Neural cell (in vitro differentiated cells): ENCODE data around the gene DHX40. TPM values are rescaled to one million over a fixed set of nuclear protein-coding genes. Genes with fewer than 3 reads are reported as not detected.

Experiments
- H2AFZ ChIP-seq: fragments of 200-600, 300-800 bp; sonication (generic), shearing (Covaris generic); 2 replicates; pipeline ENCODE4 v1.6.0; 2014; ENCODE audit warnings: low read depth, mild to moderate bottlenecking, antibody characterized with exemption, low read length, moderate library complexity
- H3F3A ChIP-seq: fragments of 200-600 bp; shearing (Covaris generic); 2 replicates; pipeline ENCODE4 v1.6.1; 2016; ENCODE audit warnings: mild to moderate bottlenecking, moderate library complexity, mixed read lengths, antibody characterized with exemption, low read length; ENCODE audit not compliant: insufficient read depth, poor library complexity, severe bottlenecking
- H3K27ac ChIP-seq: fragments of 200-600, 300-800 bp; sonication (generic), shearing (Covaris generic); 2 replicates; pipeline ENCODE4 v1.5.1; 2014; ENCODE audit warnings: mild to moderate bottlenecking, low read length, moderate library complexity
- H3K27me3 ChIP-seq: fragments of 300-800, 200-600 bp; sonication (generic), shearing (Covaris generic); 2 replicates; pipeline ENCODE4 v1.6.0; 2014; ENCODE audit warnings: mild to moderate bottlenecking, low read depth, low read length, moderate library complexity; ENCODE audit not compliant: insufficient read depth
- H3K36me3 ChIP-seq: fragments of 300-800, 200-600 bp; sonication (generic), shearing (Covaris generic); 2 replicates; pipeline ENCODE4 v1.5.1; 2014; ENCODE audit warnings: mild to moderate bottlenecking, antibody characterized with exemption, low read length, moderate library complexity; ENCODE audit not compliant: insufficient read depth
- H3K4me2 ChIP-seq: fragments of 300-800, 200-600 bp; sonication (generic), shearing (Covaris generic); 2 replicates; pipeline ENCODE4 v1.6.0; 2014; ENCODE audit warnings: mild to moderate bottlenecking, low read length
- H3K4me3 ChIP-seq: fragments of 300-800, 200-600 bp; sonication (generic), shearing (Covaris generic); 2 replicates; pipeline ENCODE4 v1.5.1; 2014; ENCODE audit warnings: mild to moderate bottlenecking, low read length, moderate library complexity
- H3K79me2 ChIP-seq: fragments of 200-600 bp; shearing (Covaris generic); replicated peaks from 2 replicates; pipeline ENCODE4 v1.6.0; 2014; ENCODE audit warnings: mild to moderate bottlenecking, low read length, moderate library complexity; ENCODE audit not compliant: insufficient read depth
- H3K9ac ChIP-seq: fragments of 300-800, 200-600 bp; sonication (generic), shearing (Covaris generic); 2 replicates; pipeline ENCODE4 v1.6.1; 2016; ENCODE audit warnings: mild to moderate bottlenecking, low read length, mixed read lengths
- H3K9me2 ChIP-seq: fragments of 200-600 bp; shearing (Covaris generic); 2 replicates; pipeline ENCODE4 v1.6.1; 2016; ENCODE audit warnings: mild to moderate bottlenecking, low read length, mixed read lengths; ENCODE audit not compliant: insufficient read depth
- H3K9me3 ChIP-seq: fragments of 200-600, 300-800 bp; sonication (generic), shearing (Covaris generic); 2 replicates; pipeline ENCODE4 v1.6.1; 2016; ENCODE audit warnings: mild to moderate bottlenecking, mixed run types, low read length, moderate library complexity, mixed read lengths
- H4K20me1 ChIP-seq: fragments of 200-600 bp; shearing (Covaris generic); 2 replicates; pipeline ENCODE4 v1.6.1; 2016; ENCODE audit warnings: mild to moderate bottlenecking, mixed run types; ENCODE audit not compliant: insufficient read depth
- EP300 ChIP-seq: fragments of 450-650 bp; conservative IDR thresholded peaks from 2 replicates; pipeline ENCODE4 v1.6.1; 2014; ENCODE audit warnings: antibody characterized with exemption, mild to moderate bottlenecking, moderate library complexity; ENCODE audit not compliant: poor library complexity, severe bottlenecking
- EZH2 ChIP-seq: fragments of 200-600, 300-800 bp; shearing (Covaris generic), sonication (generic); IDR thresholded peaks from 2 replicates; pipeline ENCODE4 v1.6.1; 2014; ENCODE audit warnings: antibody characterized with exemption, low read length, borderline replicate concordance, mild to moderate bottlenecking; ENCODE audit not compliant: insufficient read depth, poor library complexity, severe bottlenecking
- MXI1 ChIP-seq: fragments of 450-650 bp; conservative IDR thresholded peaks from 2 replicates; pipeline ENCODE4 v1.6.1; 2014; ENCODE audit warnings: antibody characterized with exemption, mild to moderate bottlenecking; ENCODE audit not compliant: poor library complexity, severe bottlenecking
- POLR2AphosphoS5 ChIP-seq: IDR thresholded peaks from 2 replicates; pipeline ENCODE4 v1.6.1; 2012
- RAD21 ChIP-seq: fragments of 450-650 bp; conservative IDR thresholded peaks from 2 replicates; pipeline ENCODE4 v1.6.1; 2014; ENCODE audit warnings: antibody characterized with exemption, mild to moderate bottlenecking, moderate library complexity
- SMC3 ChIP-seq: fragments of 450-650 bp; conservative IDR thresholded peaks from 2 replicates; pipeline ENCODE4 v1.6.1; 2014; ENCODE audit warnings: antibody characterized with exemption, mild to moderate bottlenecking, moderate library complexity; ENCODE audit not compliant: poor library complexity
- TAF1 ChIP-seq: IDR thresholded peaks from 2 replicates; pipeline ENCODE4 v1.6.1; 2012; ENCODE audit warnings: low read depth
- polyA plus RNA-seq: library from polyadenylated mRNA; depleted of rRNA; stranded (reverse); fragments of >200 nt; gene quantifications from 2 replicates; pipeline ENCODE4 v1.2.3, GENCODE V29; 2014
- TF ChIP-seq, protein P1 (sequence below): IDR thresholded peaks from 2 replicates; pipeline ENCODE4 v1.6.1; 2012; ENCODE audit warnings: borderline replicate concordance
- TF ChIP-seq, protein P2 (sequence below): fragments of 450-650 bp; IDR thresholded peaks from 2 replicates; pipeline ENCODE4 v1.5.1; 2014; ENCODE audit warnings: antibody characterized with exemption, mild to moderate bottlenecking, moderate library complexity; ENCODE audit not compliant: poor library complexity, severe bottlenecking

Gene DHX40
- polyA plus RNA-seq, 1 donor from 2014 or later: 130 TPM

GRCh38 chr17:59617156-59617732, 51.8 kb downstream of the DHX40 start:
- no peak for TF ChIP-seq RAD21
- no peak for TF ChIP-seq TAF1
- no peak for TF ChIP-seq SMC3

DNA sequence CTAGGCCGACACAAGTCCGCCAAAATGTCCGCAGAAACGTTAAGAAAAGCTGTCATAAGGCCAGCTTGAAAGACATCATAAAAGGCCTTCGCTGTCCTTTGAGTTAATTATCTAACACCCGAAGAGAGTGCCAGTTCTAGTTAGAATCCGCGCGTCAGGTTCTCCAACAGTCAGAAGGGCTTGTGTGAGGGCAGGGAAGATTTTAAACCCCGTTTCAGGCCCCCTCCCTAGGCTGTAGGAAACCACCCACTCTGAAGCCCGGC, 53.6 kb downstream of the DHX40 start:
- peaks cover 3% of the 10 kb centered on the region for H4K20me1 ChIP-seq
- no peaks in the 10 kb centered on the region for H3K36me3 ChIP-seq
- peaks cover 49% of the 10 kb centered on the region for H3K79me2 ChIP-seq
- H3K9me3 ChIP-seq: no peaks in the 10 kb centered on the region
- peaks cover 13% of the 10 kb centered on the region for H3F3A ChIP-seq
- peak overlapping the region; percentile 92 for H3K4me2 ChIP-seq
- H2AFZ ChIP-seq: peak overlapping the region; percentile 90
- H3K4me3 ChIP-seq: peak overlapping the region; percentile 90
- H3K9ac ChIP-seq: peak overlapping the region; percentile 100
- peak overlapping the region; percentile 99 for H3K27ac ChIP-seq
- TF ChIP-seq, protein P1, sequence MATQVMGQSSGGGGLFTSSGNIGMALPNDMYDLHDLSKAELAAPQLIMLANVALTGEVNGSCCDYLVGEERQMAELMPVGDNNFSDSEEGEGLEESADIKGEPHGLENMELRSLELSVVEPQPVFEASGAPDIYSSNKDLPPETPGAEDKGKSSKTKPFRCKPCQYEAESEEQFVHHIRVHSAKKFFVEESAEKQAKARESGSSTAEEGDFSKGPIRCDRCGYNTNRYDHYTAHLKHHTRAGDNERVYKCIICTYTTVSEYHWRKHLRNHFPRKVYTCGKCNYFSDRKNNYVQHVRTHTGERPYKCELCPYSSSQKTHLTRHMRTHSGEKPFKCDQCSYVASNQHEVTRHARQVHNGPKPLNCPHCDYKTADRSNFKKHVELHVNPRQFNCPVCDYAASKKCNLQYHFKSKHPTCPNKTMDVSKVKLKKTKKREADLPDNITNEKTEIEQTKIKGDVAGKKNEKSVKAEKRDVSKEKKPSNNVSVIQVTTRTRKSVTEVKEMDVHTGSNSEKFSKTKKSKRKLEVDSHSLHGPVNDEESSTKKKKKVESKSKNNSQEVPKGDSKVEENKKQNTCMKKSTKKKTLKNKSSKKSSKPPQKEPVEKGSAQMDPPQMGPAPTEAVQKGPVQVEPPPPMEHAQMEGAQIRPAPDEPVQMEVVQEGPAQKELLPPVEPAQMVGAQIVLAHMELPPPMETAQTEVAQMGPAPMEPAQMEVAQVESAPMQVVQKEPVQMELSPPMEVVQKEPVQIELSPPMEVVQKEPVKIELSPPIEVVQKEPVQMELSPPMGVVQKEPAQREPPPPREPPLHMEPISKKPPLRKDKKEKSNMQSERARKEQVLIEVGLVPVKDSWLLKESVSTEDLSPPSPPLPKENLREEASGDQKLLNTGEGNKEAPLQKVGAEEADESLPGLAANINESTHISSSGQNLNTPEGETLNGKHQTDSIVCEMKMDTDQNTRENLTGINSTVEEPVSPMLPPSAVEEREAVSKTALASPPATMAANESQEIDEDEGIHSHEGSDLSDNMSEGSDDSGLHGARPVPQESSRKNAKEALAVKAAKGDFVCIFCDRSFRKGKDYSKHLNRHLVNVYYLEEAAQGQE: peak; percentile 71
- TF ChIP-seq EP300: no peak
- no peaks in the 10 kb centered on the region for H3K27me3 ChIP-seq
- H3K9me2 ChIP-seq: no peaks in the 10 kb centered on the region

More at GRCh38 chr17:59617156-59617732, 51.8 kb downstream of the DHX40 start:
- no peaks in the 10 kb centered on the region for H3K36me3 ChIP-seq
- H3K4me2 ChIP-seq: peak overlapping the region; percentile 92
- peaks cover 13% of the 10 kb centered on the region for H3F3A ChIP-seq
- peak overlapping the region; percentile 99 for H3K27ac ChIP-seq
- no peaks in the 10 kb centered on the region for H3K9me2 ChIP-seq
- peak overlapping the region; percentile 100 for H3K9ac ChIP-seq
- H3K79me2 ChIP-seq: peaks cover 32% of the 10 kb centered on the region
- H2AFZ ChIP-seq: no peak overlapping the region
- H4K20me1 ChIP-seq: peaks cover 2% of the 10 kb centered on the region
- no peaks in the 10 kb centered on the region for H3K9me3 ChIP-seq
- H3K27me3 ChIP-seq: no peaks in the 10 kb centered on the region
- H3K4me3 ChIP-seq: peak overlapping the region; percentile 90

GRCh38 chr17:59619298-59620063, 54.1 kb downstream of the DHX40 start, which contains the start of gene CLTC:
TSS of gene CLTC (plus strand) at chr17:59619895. CDS start at chr17:59620132, 237 bp downstream.
- peak within 1 kb of the TSS; percentile 90 for H3K4me3 ChIP-seq
- no peaks in the 10 kb centered on the region for H3K9me3 ChIP-seq
- peak within 1 kb of the TSS; percentile 99 for H3K27ac ChIP-seq
- TF ChIP-seq, protein P2, sequence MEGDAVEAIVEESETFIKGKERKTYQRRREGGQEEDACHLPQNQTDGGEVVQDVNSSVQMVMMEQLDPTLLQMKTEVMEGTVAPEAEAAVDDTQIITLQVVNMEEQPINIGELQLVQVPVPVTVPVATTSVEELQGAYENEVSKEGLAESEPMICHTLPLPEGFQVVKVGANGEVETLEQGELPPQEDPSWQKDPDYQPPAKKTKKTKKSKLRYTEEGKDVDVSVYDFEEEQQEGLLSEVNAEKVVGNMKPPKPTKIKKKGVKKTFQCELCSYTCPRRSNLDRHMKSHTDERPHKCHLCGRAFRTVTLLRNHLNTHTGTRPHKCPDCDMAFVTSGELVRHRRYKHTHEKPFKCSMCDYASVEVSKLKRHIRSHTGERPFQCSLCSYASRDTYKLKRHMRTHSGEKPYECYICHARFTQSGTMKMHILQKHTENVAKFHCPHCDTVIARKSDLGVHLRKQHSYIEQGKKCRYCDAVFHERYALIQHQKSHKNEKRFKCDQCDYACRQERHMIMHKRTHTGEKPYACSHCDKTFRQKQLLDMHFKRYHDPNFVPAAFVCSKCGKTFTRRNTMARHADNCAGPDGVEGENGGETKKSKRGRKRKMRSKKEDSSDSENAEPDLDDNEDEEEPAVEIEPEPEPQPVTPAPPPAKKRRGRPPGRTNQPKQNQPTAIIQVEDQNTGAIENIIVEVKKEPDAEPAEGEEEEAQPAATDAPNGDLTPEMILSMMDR: no peak
- TF ChIP-seq TAF1 (peak; percentile 79), EP300 (peak; percentile 92), SMC3 (peak; percentile 14), MXI1 (peak; percentile 85), POLR2AphosphoS5 (peak; percentile 90), RAD21 (no peak), EZH2 (no peak)
- TF ChIP-seq, protein P1: peak; percentile 67
- H3K36me3 ChIP-seq: no peaks in the 10 kb centered on the region
- peaks cover 54% of the 10 kb centered on the region for H3K79me2 ChIP-seq
- no peaks in the 10 kb centered on the region for H3K27me3 ChIP-seq
- H3K9me2 ChIP-seq: no peaks in the 10 kb centered on the region
- H3K4me2 ChIP-seq: peak within 1 kb of the TSS; percentile 100
- H4K20me1 ChIP-seq: peaks cover 3% of the 10 kb centered on the region
- peak within 1 kb of the TSS; percentile 90 for H2AFZ ChIP-seq
- peaks cover 13% of the 10 kb centered on the region for H3F3A ChIP-seq
- H3K9ac ChIP-seq: peak within 1 kb of the TSS; percentile 100
